GM19240 (cell line): ENCODE data around the gene OR11G2.
"Not testable (repeated sequence)": the region's sequence is repeated elsewhere in the genome, so short reads cannot be mapped to it uniquely, and the experiment has no call there.

Experiments used
- DNase-seq: peaks from one replicate; pipeline ENCODE4 v3.0.0; 2011; ENCODE audit warnings: low spot score; ENCODE audit not compliant: insufficient read length

OR11G2 gene

GRCh38 chr14:20223410-20223809 lies 32.7 kb downstream of the OR11G2 start, which contains the start of gene OR11H6:
OR11H6 (plus strand) TSS chr14:20223710; CDS start chr14:20223710, 0 bp downstream.
- DNase-seq = no peak

- DNase-seq = no peak
Observed at GRCh38 chr14:20228681-20229080, 38.0 kb downstream of the OR11G2 start, which contains the start of gene OR11H7. OR11H7 (plus strand) TSS chr14:20228981.

- DNase-seq = not testable (repeated sequence)
Observed at GRCh38 chr14:20235415-20235814, 44.7 kb downstream of the OR11G2 start.

- DNase-seq = no peak
Observed at GRCh38 chr14:20247646-20248246, 57.0 kb downstream of the OR11G2 start.
